H1 (cell line): ENCODE results near the gene OTUB1. TPM values are rescaled to one million over a fixed set of nuclear protein-coding genes. Genes with fewer than 3 reads are reported as not detected.
A peak's percentile ranks its signal among the peaks of the same experiment; 100 is the strongest.

Experiments used
- CTCF ChIA-PET: fragments of 300-600 bp; sonication (Branson Sonifier 250); formaldehyde crosslinking; loops from one replicate; lab custom pipeline; 2021; ENCODE audit not compliant: partially characterized antibody; lab: Charles Lee
- POLR2A ChIA-PET: fragments of 300-600 bp; sonication (Branson Sonifier 250); formaldehyde crosslinking; loops from one replicate; lab custom pipeline; 2021; ENCODE audit warnings: inconsistent platforms; ENCODE audit not compliant: partially characterized antibody; lab: Charles Lee
- DNase-seq, 2 experiments: peaks; one replicate each; pipeline versions ENCODE4 v3.0.0 to v3.0.0-alpha.2; 2010 to 2022; ENCODE audit warnings: low spot score in 2 of 2, low read depth in 1 of 2, mixed read lengths in 1 of 2
- FAIRE-seq: peaks from 2 replicates; lab custom pipeline; 2011; peaks lifted over from hg19 to GRCh38; lab: Jason Lieb, UNC
- H2AFZ ChIP-seq: 2 replicates; pipeline ENCODE4 v1.8.1; 2012; ENCODE audit warnings: low read length, inconsistent platforms
- H2AK5ac ChIP-seq: 2 replicates; pipeline ENCODE4 v1.6.1; 2013; ENCODE audit warnings: low read depth, low read length
- H2BK120ac ChIP-seq: replicated peaks from 2 replicates; pipeline ENCODE3; 2013; ENCODE audit warnings: low read depth, low read length, inconsistent platforms
- H2BK12ac ChIP-seq: 2 replicates; pipeline ENCODE4 v1.6.1; 2013; ENCODE audit warnings: low read depth, low read length
- H2BK15ac ChIP-seq: 2 replicates; pipeline ENCODE4 v1.6.1; 2013; ENCODE audit warnings: low read length
- H2BK20ac ChIP-seq: 2 replicates; pipeline ENCODE4 v1.6.1; 2013; ENCODE audit warnings: low read length
- H2BK5ac ChIP-seq: 2 replicates; pipeline ENCODE4 v1.6.1; 2013; ENCODE audit warnings: low read depth, low read length
- H3K14ac ChIP-seq: 2 replicates; pipeline ENCODE4 v1.6.1; 2013; ENCODE audit warnings: inconsistent platforms; ENCODE audit not compliant: insufficient read length
- H3K18ac ChIP-seq: 2 replicates; pipeline ENCODE4 v1.6.1; 2013; ENCODE audit warnings: low read length; ENCODE audit errors: extremely low read depth
- H3K23ac ChIP-seq: 2 replicates; pipeline ENCODE4 v1.6.1; 2013; ENCODE audit warnings: inconsistent platforms; ENCODE audit not compliant: insufficient read length
- H3K23me2 ChIP-seq: 2 replicates; pipeline ENCODE4 v1.6.1; 2013; ENCODE audit warnings: low read depth, low read length
- H3K27ac ChIP-seq: 2 replicates; pipeline ENCODE4 v1.6.1; 2011; ENCODE audit warnings: low read depth, low read length, inconsistent platforms
- H3K27me3 ChIP-seq, 4 experiments: replicated peaks in 1 of 4; 1 replicate in 1 of 4; 2 replicates in 3 of 4; pipeline versions ENCODE4 v1.6.1 to v1.8.1; 2011 to 2013; ENCODE audit warnings: low read length in 3 of 4, mild to moderate bottlenecking in 3 of 4, inconsistent platforms in 2 of 4, mixed read lengths in 2 of 4, moderate library complexity in 1 of 4; ENCODE audit not compliant: control insufficient read depth in 3 of 4, insufficient read depth in 3 of 4; ENCODE audit errors: extremely low read depth in 1 of 4
- H3K36me3 ChIP-seq, 4 experiments: 2 replicates each; pipeline versions ENCODE4 v1.6.1 to v1.8.1; 2011 to 2013; ENCODE audit warnings: mild to moderate bottlenecking in 4 of 4, low read length in 3 of 4, moderate library complexity in 2 of 4, control low read depth in 1 of 4, inconsistent platforms in 1 of 4; ENCODE audit not compliant: insufficient read depth in 4 of 4, control insufficient read depth in 2 of 4
- H3K4ac ChIP-seq: replicated peaks from 2 replicates; pipeline ENCODE3; 2013; ENCODE audit warnings: low read length, low read depth, mixed read lengths, inconsistent platforms; ENCODE audit not compliant: insufficient read length
- H3K4me1 ChIP-seq, 4 experiments: replicated peaks in 1 of 4; 1 replicate in 1 of 4; 2 replicates in 3 of 4; pipeline versions ENCODE4 v1.6.1 to v1.8.1; 2011 to 2013; ENCODE audit warnings: low read length in 3 of 4, inconsistent platforms in 2 of 4, mixed read lengths in 1 of 4; ENCODE audit not compliant: insufficient read depth in 4 of 4, control insufficient read depth in 3 of 4
- H3K4me2 ChIP-seq, 2 experiments: 2 replicates each; pipeline versions ENCODE4 v1.6.1 to v1.8.1; 2011 to 2013; ENCODE audit warnings: low read depth in 2 of 2, low read length in 2 of 2, control low read depth in 1 of 2, inconsistent platforms in 1 of 2, mild to moderate bottlenecking in 1 of 2; ENCODE audit not compliant: insufficient read depth in 1 of 2
- H3K4me3 ChIP-seq, 4 experiments: fragments of 200-600, 300-600 bp in 1 of 4; sonication (generic), shearing (Covaris generic), sonication (Bioruptor Twin) in 1 of 4; 2 replicates each; pipeline versions ENCODE4 v1.5.1 to v1.8.1; 2011 to 2016; ENCODE audit warnings: low read length in 4 of 4, low read depth in 3 of 4, control low read depth in 2 of 4, inconsistent platforms in 2 of 4, mild to moderate bottlenecking in 2 of 4, mixed read lengths in 1 of 4, moderate library complexity in 1 of 4; ENCODE audit not compliant: insufficient read depth in 2 of 4; ENCODE audit errors: extremely low read depth in 1 of 4
- H3K56ac ChIP-seq: replicated peaks from 2 replicates; pipeline ENCODE3; 2013; ENCODE audit warnings: low read depth, mild to moderate bottlenecking, mixed read lengths, low read length, inconsistent platforms; ENCODE audit not compliant: insufficient read length
- H3K79me1 ChIP-seq: 2 replicates; pipeline ENCODE4 v1.6.1; 2013; ENCODE audit warnings: low read depth, low read length, control low read depth
- H3K79me2 ChIP-seq, 2 experiments: 2 replicates each; pipeline versions ENCODE4 v1.6.1 to v1.8.1; 2012 to 2013; ENCODE audit warnings: low read length in 2 of 2, mild to moderate bottlenecking in 2 of 2, inconsistent platforms in 1 of 2; ENCODE audit not compliant: insufficient read depth in 2 of 2, control insufficient read depth in 1 of 2
- H3K9ac ChIP-seq, 4 experiments: replicated peaks in 1 of 4; 1 replicate in 1 of 4; 2 replicates in 3 of 4; pipeline versions ENCODE4 v1.6.1 to v1.8.1; 2011 to 2013; ENCODE audit warnings: low read depth in 3 of 4, low read length in 3 of 4, control low read depth in 2 of 4, mild to moderate bottlenecking in 2 of 4, moderate library complexity in 2 of 4, inconsistent platforms in 1 of 4; ENCODE audit errors: extremely low read depth in 1 of 4
- H3K9me3 ChIP-seq, 2 experiments: 2 replicates each; pipeline versions ENCODE4 v1.6.1 to v1.8.1; 2012 to 2013; ENCODE audit warnings: mild to moderate bottlenecking in 2 of 2, moderate library complexity in 2 of 2, control low read depth in 1 of 2, inconsistent platforms in 1 of 2, low read depth in 1 of 2, low read length in 1 of 2, mixed read lengths in 1 of 2; ENCODE audit not compliant: insufficient read depth in 2 of 2
- H4K20me1 ChIP-seq, 2 experiments: replicated peaks in 1 of 2; 2 replicates each; pipeline versions ENCODE3 to v1.8.1; 2011 to 2013; ENCODE audit warnings: inconsistent platforms in 2 of 2, low read length in 2 of 2, mild to moderate bottlenecking in 1 of 2; ENCODE audit not compliant: insufficient read depth in 2 of 2, control insufficient read depth in 1 of 2
- H4K5ac ChIP-seq: 2 replicates; pipeline ENCODE4 v1.6.1; 2013; ENCODE audit warnings: low read length, low read depth, mixed read lengths, inconsistent platforms; ENCODE audit not compliant: insufficient read length
- H4K8ac ChIP-seq: 2 replicates; pipeline ENCODE4 v1.8.0; 2013; ENCODE audit warnings: mild to moderate bottlenecking, moderate library complexity, low read length, inconsistent platforms; ENCODE audit not compliant: insufficient read depth; ENCODE audit errors: extremely low read depth
- H4K91ac ChIP-seq: replicated peaks from 2 replicates; pipeline ENCODE3; 2013; ENCODE audit warnings: low read length, mixed read lengths, inconsistent platforms; ENCODE audit not compliant: insufficient read length
- ATF3 ChIP-seq: IDR thresholded peaks from 2 replicates; pipeline ENCODE4 v1.6.1; 2011; ENCODE audit warnings: low read depth, mild to moderate bottlenecking, low read length; ENCODE audit not compliant: insufficient read depth
- CTBP2 ChIP-seq: IDR thresholded peaks from 2 replicates; pipeline ENCODE4 v1.7.0; 2011; ENCODE audit warnings: borderline replicate concordance, mild to moderate bottlenecking, moderate library complexity, mixed read lengths, low read length; ENCODE audit not compliant: insufficient read depth, insufficient read length
- EGR1 ChIP-seq: IDR thresholded peaks from 2 replicates; pipeline ENCODE4 v1.6.1; 2011; ENCODE audit warnings: low read depth, low read length, borderline replicate concordance
- EZH2 ChIP-seq: fragments of 200-600 bp; sonication (generic); IDR thresholded peaks from 2 replicates; pipeline ENCODE4 v1.7.1; 2012; ENCODE audit warnings: low read depth, mild to moderate bottlenecking, moderate library complexity, low read length, inconsistent platforms; ENCODE audit not compliant: severe bottlenecking
- KDM1A ChIP-seq: fragments of 200-600, 300-600 bp; sonication (generic); IDR thresholded peaks from 2 replicates; pipeline ENCODE4 v1.7.1; 2016; ENCODE audit warnings: mild to moderate bottlenecking, low read length, borderline replicate concordance
- KDM4A ChIP-seq: IDR thresholded peaks from one replicate; pipeline ENCODE4 v1.7.1; 2012; ENCODE audit warnings: low read depth, mild to moderate bottlenecking, moderate library complexity, low read length, inconsistent platforms; ENCODE audit not compliant: severe bottlenecking
- NRF1 ChIP-seq: IDR thresholded peaks from 2 replicates; pipeline ENCODE4 v1.6.1; 2011; ENCODE audit warnings: mild to moderate bottlenecking, low read depth, low read length, improper control_type of control experiment
- SIX5 ChIP-seq: IDR thresholded peaks from 2 replicates; pipeline ENCODE4 v1.6.1; 2011; ENCODE audit warnings: mild to moderate bottlenecking, low read depth, low read length
- TAF1 ChIP-seq: IDR thresholded peaks from 2 replicates; pipeline ENCODE4 v1.6.1; 2011; ENCODE audit warnings: mild to moderate bottlenecking, low read depth, low read length
- TEAD4 ChIP-seq: IDR thresholded peaks from 2 replicates; pipeline ENCODE4 v1.6.1; 2012; ENCODE audit warnings: low read depth, low read length, inconsistent platforms, mixed read lengths
- ZNF274 ChIP-seq: IDR thresholded peaks from 2 replicates; pipeline ENCODE4 v1.7.0; 2012; ENCODE audit warnings: low read length, borderline replicate concordance; ENCODE audit errors: extremely low read depth
- WGBS, 2 experiments: shearing (Covaris generic) in 1 of 2; methylation state at CpG; one replicate each; pipeline versions ENCODE4 v1.1.6 to v1.1.7; 2013 to 2015; ENCODE audit warnings: low lambda C conversion rate in 2 of 2, mixed read lengths in 2 of 2, inconsistent platforms in 1 of 2, low coverage in 1 of 2, missing lambda C conversion rate in 1 of 2; ENCODE audit not compliant: insufficient replicate concordance in 2 of 2, insufficient coverage in 1 of 2, insufficient read length in 1 of 2; ENCODE audit errors: extremely low coverage in 1 of 2, missing lambda C conversion rate in 1 of 2; 5-methylcytosine and 5-hydroxymethylcytosine counted together
- polyA plus RNA-seq, 7 experiments: library from polyadenylated mRNA; depleted of rRNA in 3 of 7; stranded (reverse) in 5 of 7; unstranded in 2 of 7; fragments of >200 nt in 5 of 7; fragments of 200-250 nt in 2 of 7; gene quantifications; 1 replicate in 5 of 7; 2 replicates in 1 of 7; 4 replicates in 1 of 7; pipeline versions ENCODE4 v1.2.1 to v1.2.3, GENCODE V29; 2011 to 2013; ENCODE audit warnings: missing spikeins in 2 of 7, mixed read lengths in 2 of 7
- total RNA-seq: library from RNA; stranded (reverse); fragmentation: NEBNext Ultra II Directional; extraction: Animal tissue kit (Norgen Biotek cat#: 25700); gene quantifications from 2 replicates; pipeline ENCODE4 v1.2.1, GENCODE V29; 2021

OTUB1 gene
- total and polyA plus RNA-seq, 2 of the 8 experiments (the other 6 are each of a cell fraction or from before 2014, with no cell fraction given), result 110 to 274 TPM

GRCh38 chr11:63997801-63998337 lies 11.6 kb downstream of the OTUB1 start:
- 72% methylated on average over 10 of the region's 11 CpGs; no CpG with 5 or more reads in 1 of the 2 experiments for WGBS, 2 experiments
- Histone ChIP-seq H2AFZ (no peak overlapping the region), H3K27me3 (peaks cover 5 to 24% (median 16%) of the 10 kb centered on the region in 4 experiments; a peak in 6 of 7 replicates), H3K79me2 (peaks cover 0 to 2% of the 10 kb centered on the region in 2 experiments; a peak in 1 of 4 replicates), H3K23me2 (peaks cover 18% of the 10 kb centered on the region; the same call in 1 of the 2 replicates), H3K27ac (no peak overlapping the region), H4K5ac (no peak overlapping the region), H3K4me3 (peak overlapping the region in 1 of 4 experiments; percentile 61; a peak in 2 of 8 replicates), H3K18ac (no peak overlapping the region), H3K36me3 (peaks cover 7 to 24% (median 15%) of the 10 kb centered on the region in 4 experiments), H3K23ac (no peak overlapping the region), H3K4me2 (peak overlapping the region; percentile 70 to 98; a peak in 2 of 4 replicates), H4K8ac (no peak overlapping the region), H3K4me1 (peaks cover 2 to 23% (median 9%) of the 10 kb centered on the region in 4 experiments; a peak in 6 of 7 replicates), H3K9me3 (no peaks in the 10 kb centered on the region), H4K20me1 (peaks cover 6 to 34% of the 10 kb centered on the region in 2 experiments), H2BK20ac (no peak overlapping the region), H4K91ac (peak overlapping the region; percentile 27), H3K4ac (no peak overlapping the region), H2BK120ac (no peak overlapping the region), H2BK12ac (no peak overlapping the region), H2BK5ac (no peak overlapping the region), H2AK5ac (no peak overlapping the region), H3K79me1 (peaks cover 13% of the 10 kb centered on the region), H2BK15ac (no peak overlapping the region), H3K56ac (no peak overlapping the region), H3K9ac (no peak overlapping the region), H3K14ac (no peak overlapping the region)
- FAIRE-seq, result no peak
- TF ChIP-seq KDM1A, result no peak
- no peak for TF ChIP-seq NRF1
- no peak for TF ChIP-seq TEAD4
- TF ChIP-seq EZH2, result no peak
- no peak for TF ChIP-seq KDM4A
- no peak for TF ChIP-seq SIX5
- TF ChIP-seq EGR1, result no peak
- no peak for TF ChIP-seq ATF3
- TF ChIP-seq CTBP2, result no peak
- TF ChIP-seq TAF1, result no peak
- no peak for TF ChIP-seq ZNF274
- ChIA-PET CTCF (interaction anchor here (0.7 to 6.8 kb wide), 10 partner anchors 8 to 226 kb away, joined by 3 to 171 read pairs (median 4); no protein-coding TSS in a partner anchor), POLR2A (interaction anchor here (0.7 to 5.1 kb wide), 11 partner anchors 9 to 223 kb away, joined by 3 to 46 read pairs (median 4); partner anchors contain the start of genes COX8A and FERMT3)
- DNase-seq, result no peak
